Mucosa of descending colon (tissue), 3 donors: ENCODE measurements around the gene PKIB. TPM values are rescaled to one million over a fixed set of nuclear protein-coding genes. Genes with fewer than 3 reads are reported as not detected.
"Not testable (repeated sequence)": the region's sequence is repeated elsewhere in the genome, so short reads cannot be mapped to it uniquely, and the experiment has no call there.

ENCODE experiments used
- ATAC-seq: fragments of 200-7000 bp; cut with Tn5 transposase; one replicate; pipeline ENCODE4 v1.9.1; 2020; ENCODE audit warnings: mild to moderate bottlenecking, moderate library complexity
- DNase-seq, 3 donors: peaks; one replicate each; pipeline ENCODE4 v3.0.0-alpha.2; 2020
- H3K36me3 ChIP-seq: fragments of 200-600 bp; one replicate; pipeline ENCODE4 v1.8.0; 2021; ENCODE audit warnings: low read depth, mild to moderate bottlenecking
- H3K4me1 ChIP-seq: fragments of 200-600 bp; one replicate; pipeline ENCODE4 v1.8.0; 2021; ENCODE audit warnings: low read depth, mild to moderate bottlenecking
- H3K4me3 ChIP-seq: fragments of 200-600 bp; one replicate; pipeline ENCODE4 v1.8.0; 2021; ENCODE audit warnings: mild to moderate bottlenecking
- H3K9me3 ChIP-seq: fragments of 200-600 bp; one replicate; pipeline ENCODE4 v1.8.0; 2021; ENCODE audit warnings: mild to moderate bottlenecking
- intact Hi-C, 2 donors: fragments of 100-400 bp; cut with DNase I in 1 of 2; cut with micrococcal nuclease in 1 of 2; formaldehyde crosslinking; loops; one replicate each; pipeline versions ENCODE4 v1.11.0 to v1.11.1; 2022; cut with DNase I, micrococcal nuclease
- total RNA-seq, 3 donors: library from RNA; stranded (reverse); fragmentation: NEBNext Ultra II Directional in 2 of 3; extraction: Animal tissue kit (Norgen Biotek cat#: 25700) in 2 of 3; gene quantifications; one replicate each; pipeline versions ENCODE4 v1.2.1 to v1.2.4, GENCODE V29; 2021 to 2023
- TF ChIP-seq, protein P1 (sequence below): fragments of 200-600 bp; IDR thresholded peaks from one replicate; pipeline ENCODE4 v1.8.0; 2022; ENCODE audit warnings: antibody characterized with exemption, mild to moderate bottlenecking
- donor health status: DM: no; HTN: no; CAD: no; lungs with moderate emphysema.
- donor health status: DM: no; HTN: no; CAD: no.
- donor health status: DM: no; HTN: yes; CAD: no.

The PKIB gene
- total RNA-seq, 3 donors from 2014 or later: 75.1 to 214 (median 122) TPM

DNA sequence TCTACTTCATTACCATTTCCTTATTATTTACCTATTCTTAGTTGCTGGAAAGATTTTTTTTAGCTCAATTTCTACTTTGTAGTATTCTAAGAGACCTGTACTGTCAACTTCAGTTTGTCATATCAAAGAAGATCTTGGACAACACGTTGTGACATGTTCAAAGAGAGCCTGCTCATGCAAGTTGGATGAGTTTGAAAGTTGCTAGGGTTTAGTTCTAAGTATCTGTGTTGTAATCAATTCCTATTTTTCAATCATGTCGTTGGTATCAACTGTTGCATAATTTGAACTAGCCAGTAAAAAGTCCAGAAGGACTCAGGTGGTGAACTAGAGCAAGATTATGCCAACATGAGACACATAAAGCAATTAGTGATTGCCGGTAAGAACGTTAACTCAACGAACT, 30.2 kb downstream of the PKIB start:
- no peaks in the 10 kb centered on the region for H3K4me1 ChIP-seq
- no peaks in the 10 kb centered on the region for H3K36me3 ChIP-seq
- no peak overlapping the region for H3K4me3 ChIP-seq
- intact Hi-C loops: no loop called here
- TF ChIP-seq, protein P1, sequence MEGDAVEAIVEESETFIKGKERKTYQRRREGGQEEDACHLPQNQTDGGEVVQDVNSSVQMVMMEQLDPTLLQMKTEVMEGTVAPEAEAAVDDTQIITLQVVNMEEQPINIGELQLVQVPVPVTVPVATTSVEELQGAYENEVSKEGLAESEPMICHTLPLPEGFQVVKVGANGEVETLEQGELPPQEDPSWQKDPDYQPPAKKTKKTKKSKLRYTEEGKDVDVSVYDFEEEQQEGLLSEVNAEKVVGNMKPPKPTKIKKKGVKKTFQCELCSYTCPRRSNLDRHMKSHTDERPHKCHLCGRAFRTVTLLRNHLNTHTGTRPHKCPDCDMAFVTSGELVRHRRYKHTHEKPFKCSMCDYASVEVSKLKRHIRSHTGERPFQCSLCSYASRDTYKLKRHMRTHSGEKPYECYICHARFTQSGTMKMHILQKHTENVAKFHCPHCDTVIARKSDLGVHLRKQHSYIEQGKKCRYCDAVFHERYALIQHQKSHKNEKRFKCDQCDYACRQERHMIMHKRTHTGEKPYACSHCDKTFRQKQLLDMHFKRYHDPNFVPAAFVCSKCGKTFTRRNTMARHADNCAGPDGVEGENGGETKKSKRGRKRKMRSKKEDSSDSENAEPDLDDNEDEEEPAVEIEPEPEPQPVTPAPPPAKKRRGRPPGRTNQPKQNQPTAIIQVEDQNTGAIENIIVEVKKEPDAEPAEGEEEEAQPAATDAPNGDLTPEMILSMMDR: no peak
- no peaks in the 10 kb centered on the region for H3K9me3 ChIP-seq
- no peak for ATAC-seq
- DNase-seq: no peak

DNA sequence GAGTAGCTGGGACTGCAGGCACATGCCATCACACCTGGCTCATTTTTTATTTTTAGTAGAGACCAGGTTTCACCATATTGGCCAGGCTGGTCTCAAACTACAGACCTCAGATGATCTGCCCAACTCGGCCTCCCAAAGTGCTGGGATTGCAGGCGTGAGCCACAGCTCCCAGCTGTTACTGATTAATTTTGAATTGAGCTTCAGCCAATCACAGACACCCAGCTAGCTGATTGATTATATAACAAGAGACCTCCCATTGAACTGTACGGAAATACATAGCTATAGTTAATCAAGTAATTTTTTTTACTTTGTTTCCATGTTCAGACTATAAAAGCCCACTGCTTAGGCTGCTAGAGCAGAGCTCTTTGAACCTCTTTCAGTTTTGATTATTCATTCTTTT, 31.6 kb downstream of the PKIB start:
- intact Hi-C loops: no loop called here
- TF ChIP-seq, protein P1: no peak
- Histone ChIP-seq H3K36me3 (no peaks in the 10 kb centered on the region), H3K9me3 (no peaks in the 10 kb centered on the region), H3K4me1 (no peaks in the 10 kb centered on the region), H3K4me3 (no peak overlapping the region)
- no peak for ATAC-seq
- no peak for DNase-seq

DNA sequence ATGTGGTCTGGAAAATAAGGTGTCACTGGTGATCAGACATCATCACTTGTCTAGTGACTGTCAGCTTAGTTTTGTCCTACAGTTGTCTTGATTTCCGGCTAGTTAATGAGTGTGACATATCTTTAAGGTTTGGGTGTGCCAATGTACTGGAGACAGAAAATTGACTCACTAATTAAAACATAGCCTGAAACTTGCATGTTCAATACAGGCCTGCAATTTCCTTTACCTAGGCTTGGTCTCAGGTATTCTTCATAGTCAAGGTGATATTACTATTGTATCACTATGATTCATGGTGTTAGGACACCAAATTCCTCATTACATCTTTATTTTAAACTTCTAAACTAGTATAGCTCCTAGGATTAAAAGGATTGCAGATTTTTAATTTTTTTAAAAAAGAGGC, 32.4 kb downstream of the PKIB start:
- ATAC-seq: peak; percentile 78
- intact Hi-C loops: not testable (repeated sequence)

DNA sequence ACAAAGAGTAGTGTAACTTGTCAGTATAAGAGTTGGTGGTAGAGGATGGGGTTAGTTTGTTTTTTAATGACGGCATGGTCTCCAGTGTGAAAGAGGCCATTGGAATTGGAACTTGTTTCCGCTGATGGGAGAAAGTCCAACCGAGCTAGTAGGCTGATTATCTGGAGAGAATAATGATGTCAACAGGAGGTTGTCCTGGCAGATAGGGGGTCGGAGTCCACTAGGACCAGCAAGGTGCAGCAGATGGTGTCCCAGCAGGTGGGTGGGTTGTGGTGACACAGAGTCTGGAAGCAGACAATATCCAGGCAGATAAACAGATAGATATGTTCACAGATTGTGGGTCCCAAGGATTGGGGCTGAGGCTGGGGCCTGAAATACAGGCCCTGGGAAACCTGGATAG, 35.1 kb downstream of the PKIB start:
- TF ChIP-seq, protein P1: no peak

More for the DNA sequence above, 32.4 kb downstream of the PKIB start:
- H3K36me3 ChIP-seq, H3K4me1 ChIP-seq, DNase-seq, H3K4me3 ChIP-seq, H3K9me3 ChIP-seq: not testable (repeated sequence)

DNA sequence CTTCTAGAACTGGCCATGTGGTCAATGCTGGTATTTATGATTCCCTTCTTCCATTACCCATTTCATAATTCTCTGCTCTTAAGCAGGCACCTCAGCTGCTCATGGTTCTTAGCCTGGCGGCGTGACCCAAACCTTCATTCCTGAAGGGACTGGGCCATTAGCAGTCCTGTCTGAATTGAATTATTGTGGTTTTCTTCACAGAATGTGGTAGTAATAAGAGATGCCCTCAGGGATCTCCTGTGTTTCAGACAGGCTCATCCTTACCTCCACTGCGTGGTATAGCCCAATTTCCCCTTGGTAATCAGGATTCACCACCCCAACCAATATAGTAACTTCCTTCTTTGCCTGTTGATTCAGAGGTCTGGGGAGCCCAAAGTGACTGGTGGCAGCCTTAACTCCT, 37.6 kb downstream of the PKIB start:
- peaks cover 3% of the 10 kb centered on the region for H3K4me1 ChIP-seq
- intact Hi-C loops: no loop called here
- no peak for DNase-seq
- TF ChIP-seq, protein P1: no peak
- no peak overlapping the region for H3K4me3 ChIP-seq
- H3K36me3 ChIP-seq: no peaks in the 10 kb centered on the region
- no peak for ATAC-seq
- no peaks in the 10 kb centered on the region for H3K9me3 ChIP-seq

More for the DNA sequence above, 35.1 kb downstream of the PKIB start:
- Histone ChIP-seq H3K9me3 (no peaks in the 10 kb centered on the region), H3K4me1 (no peaks in the 10 kb centered on the region), H3K36me3 (no peaks in the 10 kb centered on the region), H3K4me3 (no peak overlapping the region)
- ATAC-seq (peak; percentile 25), DNase-seq (no peak)
- intact Hi-C loops: no loop called here

DNA sequence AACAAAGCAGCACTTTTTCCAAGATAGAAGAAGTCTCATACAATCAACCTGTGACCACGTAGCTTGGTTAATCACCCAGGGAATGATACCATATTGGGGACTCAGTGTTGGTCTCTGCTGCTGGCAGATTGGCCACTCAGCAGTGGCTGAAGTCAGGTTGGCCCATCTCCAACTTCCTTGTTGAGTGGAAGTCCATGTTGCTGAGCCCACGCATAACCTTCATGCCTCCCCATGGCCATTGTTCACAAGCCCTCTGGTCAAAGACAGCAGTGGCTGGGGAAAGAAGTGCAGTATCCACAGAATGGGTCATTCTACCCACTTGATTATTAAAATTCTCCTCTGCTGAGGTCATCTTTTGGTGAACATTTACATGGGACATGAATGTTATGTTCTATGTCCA, 38.5 kb downstream of the PKIB start:
- Histone ChIP-seq H3K4me3 (no peak overlapping the region), H3K9me3 (no peaks in the 10 kb centered on the region), H3K36me3 (no peaks in the 10 kb centered on the region), H3K4me1 (peaks cover 5% of the 10 kb centered on the region)
- DNase-seq (no peak), ATAC-seq (no peak)
- TF ChIP-seq, protein P1: no peak
- intact Hi-C loops: no loop called here
